Smooth muscle cell (in vitro differentiated cells): ENCODE measurements around the gene MELTF. TPM values are rescaled to one million over a fixed set of nuclear protein-coding genes. Genes with fewer than 3 reads are reported as not detected.

Experiments
- DNase-seq: peaks from one replicate; lab custom pipeline; 2025; ENCODE audit not compliant: unreplicated experiment; lab: John Stamatoyannopoulos, UW
- H2AFZ ChIP-seq: fragments of 200-600 bp; sonication (generic); 2 replicates; pipeline ENCODE4 v1.6.0; 2016; ENCODE audit warnings: antibody characterized with exemption, low read depth, mild to moderate bottlenecking
- H3F3A ChIP-seq: fragments of 200-600 bp; sonication (generic); 2 replicates; pipeline ENCODE4 v1.6.0; 2017; ENCODE audit warnings: antibody characterized with exemption, low read depth
- H3K27ac ChIP-seq: fragments of 200-600 bp; sonication (generic); 2 replicates; pipeline ENCODE4 v1.5.1; 2016; ENCODE audit warnings: low read depth, mild to moderate bottlenecking
- H3K27me3 ChIP-seq: fragments of 200-600 bp; sonication (generic); 2 replicates; pipeline ENCODE4 v1.6.1; 2016; ENCODE audit warnings: low read depth, mild to moderate bottlenecking
- H3K36me3 ChIP-seq: fragments of 200-600 bp; sonication (generic); 2 replicates; pipeline ENCODE4 v1.5.1; 2016; ENCODE audit warnings: low read depth
- H3K4me1 ChIP-seq: fragments of 200-600 bp; sonication (generic); 2 replicates; pipeline ENCODE4 v1.5.1; 2016; ENCODE audit warnings: low read depth
- H3K4me2 ChIP-seq: fragments of 200-600 bp; sonication (generic); 2 replicates; pipeline ENCODE4 v1.6.0; 2016; ENCODE audit warnings: mild to moderate bottlenecking
- H3K4me3 ChIP-seq: fragments of 200-600 bp; sonication (generic); 2 replicates; pipeline ENCODE4 v1.5.1; 2016; ENCODE audit warnings: mild to moderate bottlenecking
- H3K79me2 ChIP-seq: fragments of 200-600 bp; sonication (generic); 2 replicates; pipeline ENCODE4 v1.6.0; 2016; ENCODE audit warnings: low read depth, mild to moderate bottlenecking
- H3K9ac ChIP-seq: fragments of 200-600 bp; sonication (generic); 2 replicates; pipeline ENCODE4 v1.6.0; 2016; ENCODE audit warnings: low read depth
- H3K9me3 ChIP-seq: fragments of 200-600 bp; sonication (generic); replicated peaks from 2 replicates; pipeline ENCODE4 v1.5.1; 2016; ENCODE audit warnings: low read depth
- H4K20me1 ChIP-seq: fragments of 200-600 bp; sonication (generic); 2 replicates; pipeline ENCODE4 v1.6.0; 2016; ENCODE audit warnings: low read depth
- WGBS: methylation state at CpG from one replicate; pipeline ENCODE4 v1.1.7; 2016; ENCODE audit warnings: low lambda C conversion rate; 5-methylcytosine and 5-hydroxymethylcytosine counted together
- polyA plus RNA-seq: library from polyadenylated mRNA; unstranded; fragments of >200 nt; fragmentation: Nextera tagmentation; extraction: Ambion mirVana; gene quantifications from 2 replicates; pipeline ENCODE4 v1.2.1, GENCODE V29; 2016
- total RNA-seq: library from RNA; depleted of rRNA; stranded (reverse); fragments of >200 nt; gene quantifications from 2 replicates; pipeline ENCODE4 v1.2.3, GENCODE V29; 2014
- TF ChIP-seq, protein P1 (sequence below): fragments of 200-600 bp; sonication (generic); IDR thresholded peaks from 2 replicates; pipeline ENCODE4 v1.5.1; 2017; ENCODE audit warnings: borderline replicate concordance, mild to moderate bottlenecking, antibody characterized with exemption; ENCODE audit not compliant: insufficient read depth, poor library complexity, severe bottlenecking

MELTF gene
- total RNA-seq (3.3 and 3.7 TPM in 2 replicates), polyA plus RNA-seq (8.6 and 10.8 TPM in 2 replicates)

DNA sequence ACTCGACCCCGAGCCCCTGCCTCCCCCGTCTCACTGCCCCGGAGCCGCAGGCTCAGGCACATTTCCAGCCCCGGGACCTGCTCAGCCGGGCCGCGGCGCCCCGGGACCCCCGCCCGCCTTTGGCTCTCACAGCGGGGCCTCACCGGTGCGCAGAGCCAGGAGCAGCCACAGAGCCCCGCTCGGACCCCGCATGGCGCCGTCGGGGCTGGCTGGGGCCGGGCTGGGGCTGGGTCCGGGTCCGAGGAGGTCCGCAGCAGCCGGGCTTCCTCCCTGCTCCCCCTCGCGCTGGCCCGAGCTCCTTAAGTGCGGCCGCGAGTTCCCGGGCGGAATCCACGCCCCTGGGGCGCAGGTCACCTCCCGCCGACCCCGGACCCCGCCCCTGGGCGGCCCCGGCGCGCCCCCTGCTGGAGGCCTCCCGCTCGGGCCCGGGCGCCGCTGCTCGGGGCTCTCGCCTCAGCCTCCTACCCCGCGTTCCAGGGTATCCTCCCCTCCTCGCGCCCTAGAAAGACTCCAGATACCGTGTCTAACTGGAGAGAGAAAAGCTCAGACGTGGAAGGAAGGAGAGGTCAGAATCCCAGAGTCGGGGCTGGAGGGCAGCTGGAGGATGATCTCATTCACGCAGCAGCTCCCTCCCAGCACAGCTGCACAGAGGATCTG, at the start of gene MELTF:
Gene MELTF, minus strand, starts transcription at position 307 of the 657 bp plus-strand sequence. Its CDS starts 115 bp downstream, at position 192.
- DNase-seq = no peak
- Histone ChIP-seq H3K79me2 (no peaks in the 10 kb centered on the region), H3K4me2 (peak within 1 kb of the TSS; percentile 88), H3K4me3 (peak within 1 kb of the TSS; percentile 59), H3K9ac (peak within 1 kb of the TSS; percentile 48), H2AFZ (no peak within 1 kb of the TSS), H3K9me3 (no peaks in the 10 kb centered on the region), H3K4me1 (no peaks in the 10 kb centered on the region), H3K27ac (no peak within 1 kb of the TSS), H4K20me1 (no peaks in the 10 kb centered on the region), H3K36me3 (no peaks in the 10 kb centered on the region), H3K27me3 (no peaks in the 10 kb centered on the region), H3F3A (peaks cover 9% of the 10 kb centered on the region)
- TF ChIP-seq, protein P1, sequence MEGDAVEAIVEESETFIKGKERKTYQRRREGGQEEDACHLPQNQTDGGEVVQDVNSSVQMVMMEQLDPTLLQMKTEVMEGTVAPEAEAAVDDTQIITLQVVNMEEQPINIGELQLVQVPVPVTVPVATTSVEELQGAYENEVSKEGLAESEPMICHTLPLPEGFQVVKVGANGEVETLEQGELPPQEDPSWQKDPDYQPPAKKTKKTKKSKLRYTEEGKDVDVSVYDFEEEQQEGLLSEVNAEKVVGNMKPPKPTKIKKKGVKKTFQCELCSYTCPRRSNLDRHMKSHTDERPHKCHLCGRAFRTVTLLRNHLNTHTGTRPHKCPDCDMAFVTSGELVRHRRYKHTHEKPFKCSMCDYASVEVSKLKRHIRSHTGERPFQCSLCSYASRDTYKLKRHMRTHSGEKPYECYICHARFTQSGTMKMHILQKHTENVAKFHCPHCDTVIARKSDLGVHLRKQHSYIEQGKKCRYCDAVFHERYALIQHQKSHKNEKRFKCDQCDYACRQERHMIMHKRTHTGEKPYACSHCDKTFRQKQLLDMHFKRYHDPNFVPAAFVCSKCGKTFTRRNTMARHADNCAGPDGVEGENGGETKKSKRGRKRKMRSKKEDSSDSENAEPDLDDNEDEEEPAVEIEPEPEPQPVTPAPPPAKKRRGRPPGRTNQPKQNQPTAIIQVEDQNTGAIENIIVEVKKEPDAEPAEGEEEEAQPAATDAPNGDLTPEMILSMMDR = peak; percentile 91
- WGBS = 5% methylated on average over 38 of the region's 60 CpGs

DNA sequence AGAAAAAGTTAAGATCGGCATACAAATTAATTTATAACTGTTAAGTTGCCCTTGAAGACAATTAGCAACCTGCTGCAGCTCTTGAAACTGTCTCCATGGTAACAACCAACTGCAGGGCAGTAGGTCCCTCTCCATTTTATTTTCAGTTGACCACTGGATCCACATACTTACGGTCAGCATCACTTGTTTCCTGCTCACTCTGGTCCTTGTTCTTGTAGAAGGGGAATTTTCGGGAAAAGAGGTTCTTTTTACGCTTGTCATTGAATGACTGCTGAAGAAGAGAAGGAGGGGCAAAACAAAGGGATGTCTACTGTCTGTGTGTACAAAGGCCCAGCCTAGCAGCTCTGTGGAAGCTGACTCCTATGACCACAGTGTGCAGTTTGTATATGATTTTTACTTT, 46.8 kb upstream of the MELTF start:
- Histone ChIP-seq H3K27me3 (no peaks in the 10 kb centered on the region), H3F3A (no peaks in the 10 kb centered on the region), H3K27ac (no peak overlapping the region), H3K36me3 (no peaks in the 10 kb centered on the region), H2AFZ (no peak overlapping the region), H3K4me1 (no peaks in the 10 kb centered on the region), H3K4me3 (no peak overlapping the region), H3K9ac (no peak overlapping the region), H4K20me1 (no peaks in the 10 kb centered on the region), H3K4me2 (no peak overlapping the region), H3K79me2 (peaks cover 3% of the 10 kb centered on the region), H3K9me3 (no peaks in the 10 kb centered on the region)
- DNase-seq = no peak
- 94% methylated on average over 4 of the region's 4 CpGs for WGBS
- TF ChIP-seq, protein P1 = no peak

- DNase-seq = no peak
- Histone ChIP-seq H3K4me1 (no peaks in the 10 kb centered on the region), H3F3A (no peaks in the 10 kb centered on the region), H3K9ac (no peak overlapping the region), H3K79me2 (no peaks in the 10 kb centered on the region), H2AFZ (no peak overlapping the region), H3K27me3 (no peaks in the 10 kb centered on the region), H3K4me3 (no peak overlapping the region), H3K27ac (no peak overlapping the region), H3K9me3 (no peaks in the 10 kb centered on the region), H4K20me1 (no peaks in the 10 kb centered on the region), H3K4me2 (no peak overlapping the region), H3K36me3 (peaks cover 11% of the 10 kb centered on the region)
- TF ChIP-seq, protein P1 = no peak
- 98% methylated on average over 1 of the region's 1 CpG for WGBS
These were observed 38.5 kb upstream of the MELTF start for GRCh38 chr3:197068077-197068476.

DNA sequence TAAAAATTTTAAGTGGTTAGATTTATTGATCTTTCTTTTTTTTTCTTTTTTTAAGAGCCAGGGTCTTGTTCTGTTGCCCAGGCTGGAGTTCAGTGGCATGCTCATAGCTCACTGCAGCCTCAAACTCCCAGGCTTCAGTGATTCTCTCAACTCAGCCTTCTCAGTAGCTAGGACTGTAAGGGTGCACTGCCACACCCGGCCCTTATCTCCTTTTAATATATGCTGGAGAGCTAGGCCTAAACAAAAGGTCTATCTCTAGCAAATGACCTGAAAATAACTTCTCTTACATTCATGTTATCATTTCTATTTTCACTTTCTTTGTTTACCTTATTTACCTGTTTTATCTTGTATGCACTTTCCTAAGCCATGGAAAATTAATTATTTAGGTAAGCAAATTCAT, 35.2 kb upstream of the MELTF start:
- H3K9me3 ChIP-seq = no peaks in the 10 kb centered on the region
- H3K27me3 ChIP-seq = no peaks in the 10 kb centered on the region
- no peak overlapping the region for H3K4me3 ChIP-seq
- no peak overlapping the region for H3K9ac ChIP-seq
- no peak overlapping the region for H3K4me2 ChIP-seq
- peaks cover 11% of the 10 kb centered on the region for H3K36me3 ChIP-seq
- TF ChIP-seq, protein P1 = no peak
- WGBS = 90% methylated on average over 1 of the region's 1 CpG
- H3K79me2 ChIP-seq = no peaks in the 10 kb centered on the region
- no peaks in the 10 kb centered on the region for H3K4me1 ChIP-seq
- no peak for DNase-seq
- no peak overlapping the region for H2AFZ ChIP-seq
- H3F3A ChIP-seq = no peaks in the 10 kb centered on the region
- no peaks in the 10 kb centered on the region for H4K20me1 ChIP-seq
- H3K27ac ChIP-seq = no peak overlapping the region
